ENCODE measurements around the gene PACS2. TPM values are rescaled to one million over a fixed set of nuclear protein-coding genes. Genes with fewer than 3 reads are reported as not detected.

Gene PACS2
- polyA plus RNA-seq, 3 donors from 2014 or later = 2.0 to 3.3 (median 2.7) TPM

- Mint-ChIP-seq H3K27ac (no peak overlapping the region), H3K36me3 (peaks cover 0 to 4% (median 0%) of the 10 kb centered on the region in 3 donors), H3K27me3 (ENCODE audit: low read depth in 3 of 3) (peaks cover 0 to under 1% (median 0%) of the 10 kb centered on the region in 3 donors), H3K4me1 (peaks cover 5 to 11% of the 10 kb centered on the region in 2 donors), H3K9me3 (no peaks in the 10 kb centered on the region), H3K4me3 (no peak overlapping the region)
- no peak for DNase-seq
These were observed 68.7 kb downstream of the PACS2 start for GRCh38 chr14:105383083-105383730.

- DNase-seq = no peak
- peaks cover 2% of the 10 kb centered on the region in 2 donors for H3K4me1 Mint-ChIP-seq
- no peak overlapping the region for H3K27ac Mint-ChIP-seq
- H3K4me3 Mint-ChIP-seq = no peak overlapping the region
- H3K9me3 Mint-ChIP-seq = no peaks in the 10 kb centered on the region
- no peaks in the 10 kb centered on the region for H3K27me3 Mint-ChIP-seq (ENCODE audit: low read depth in 3 of 3)
- H3K36me3 Mint-ChIP-seq = peaks cover 0 to 4% (median 0%) of the 10 kb centered on the region in 3 donors
These were observed 69.6 kb downstream of the PACS2 start for GRCh38 chr14:105384041-105384557.

- DNase-seq = no peak
- Mint-ChIP-seq H3K4me3 (no peak overlapping the region), H3K9me3 (no peaks in the 10 kb centered on the region), H3K4me1 (peaks cover 0 to 2% of the 10 kb centered on the region in 2 donors), H3K27me3 (ENCODE audit: low read depth in 3 of 3) (no peaks in the 10 kb centered on the region), H3K36me3 (peaks cover 0 to 4% (median 0%) of the 10 kb centered on the region in 3 donors), H3K27ac (no peak overlapping the region)
These were observed 70.2 kb downstream of the PACS2 start for GRCh38 chr14:105384605-105385321.

- Mint-ChIP-seq H3K4me1 (peaks cover 5% of the 10 kb centered on the region in 2 donors), H3K4me3 (no peak overlapping the region), H3K27ac (no peak overlapping the region), H3K27me3 (ENCODE audit: low read depth in 3 of 3) (no peaks in the 10 kb centered on the region), H3K36me3 (peaks cover 0 to 4% (median 0%) of the 10 kb centered on the region in 3 donors), H3K9me3 (no peaks in the 10 kb centered on the region)
- no peak for DNase-seq
These were observed 70.7 kb downstream of the PACS2 start for GRCh38 chr14:105385322-105385637.

GRCh38 chr14:105385698-105386365 is 71.3 kb downstream of the PACS2 start:
- no peak for DNase-seq
- peaks cover 7% of the 10 kb centered on the region in 2 donors for H3K4me1 Mint-ChIP-seq
- H3K9me3 Mint-ChIP-seq = no peaks in the 10 kb centered on the region
- H3K27ac Mint-ChIP-seq = no peak overlapping the region
- no peak overlapping the region for H3K4me3 Mint-ChIP-seq
- peaks cover 0 to 4% (median 0%) of the 10 kb centered on the region in 3 donors for H3K36me3 Mint-ChIP-seq
- no peaks in the 10 kb centered on the region for H3K27me3 Mint-ChIP-seq (ENCODE audit: low read depth in 3 of 3)

GRCh38 chr14:105386581-105387529 is 72.3 kb downstream of the PACS2 start:
- no peak overlapping the region for H3K4me3 Mint-ChIP-seq
- H3K36me3 Mint-ChIP-seq = peaks cover 0 to 4% (median 0%) of the 10 kb centered on the region in 3 donors
- H3K4me1 Mint-ChIP-seq = peaks cover 7% of the 10 kb centered on the region in 2 donors
- no peaks in the 10 kb centered on the region for H3K9me3 Mint-ChIP-seq
- no peak overlapping the region for H3K27ac Mint-ChIP-seq
- H3K27me3 Mint-ChIP-seq (ENCODE audit: low read depth in 3 of 3) = no peaks in the 10 kb centered on the region
- DNase-seq = no peak

- H3K27me3 Mint-ChIP-seq (ENCODE audit: low read depth in 3 of 3) = peaks cover 0 to under 1% (median 0%) of the 10 kb centered on the region in 3 donors
- H3K36me3 Mint-ChIP-seq = peaks cover 0 to 4% (median 0%) of the 10 kb centered on the region in 3 donors
- no peak overlapping the region for H3K4me3 Mint-ChIP-seq
- no peak for DNase-seq
- H3K27ac Mint-ChIP-seq = no peak overlapping the region
- peaks cover 7% of the 10 kb centered on the region in 2 donors for H3K4me1 Mint-ChIP-seq
- no peaks in the 10 kb centered on the region for H3K9me3 Mint-ChIP-seq
These were observed 73.0 kb downstream of the PACS2 start for GRCh38 chr14:105387530-105387922.

- peaks cover 7% of the 10 kb centered on the region in 2 donors for H3K4me1 Mint-ChIP-seq
- DNase-seq = no peak
- peaks cover 0 to 1% (median 0%) of the 10 kb centered on the region in 3 donors for H3K27me3 Mint-ChIP-seq (ENCODE audit: low read depth in 3 of 3)
- no peak overlapping the region for H3K4me3 Mint-ChIP-seq
- H3K27ac Mint-ChIP-seq = peak overlapping the region in 1 of 6 donors; percentile 40
- peaks cover 0 to 4% (median 0%) of the 10 kb centered on the region in 3 donors for H3K36me3 Mint-ChIP-seq
- no peaks in the 10 kb centered on the region for H3K9me3 Mint-ChIP-seq
These were observed 73.8 kb downstream of the PACS2 start for GRCh38 chr14:105388110-105388951.

- Mint-ChIP-seq H3K4me1 (peaks cover 7% of the 10 kb centered on the region in 2 donors), H3K4me3 (no peak overlapping the region)
- DNase-seq = no peak
These were observed 74.4 kb downstream of the PACS2 start for GRCh38 chr14:105388976-105389375.

GRCh38 chr14:105389534-105389933 is 75.0 kb downstream of the PACS2 start:
- DNase-seq = no peak

More at GRCh38 chr14:105388976-105389375, 74.4 kb downstream of the PACS2 start:
- peaks cover 0 to 1% (median 0%) of the 10 kb centered on the region in 3 donors for H3K27me3 Mint-ChIP-seq (ENCODE audit: low read depth in 3 of 3)
- no peaks in the 10 kb centered on the region for H3K9me3 Mint-ChIP-seq
- H3K36me3 Mint-ChIP-seq = no peaks in the 10 kb centered on the region
- H3K27ac Mint-ChIP-seq = no peak overlapping the region

GRCh38 chr14:105389976-105390848 is 75.7 kb downstream of the PACS2 start:
- H3K27me3 Mint-ChIP-seq (ENCODE audit: low read depth in 3 of 3) = peaks cover 0 to 1% (median 0%) of the 10 kb centered on the region in 3 donors
- peaks cover 10 to 15% of the 10 kb centered on the region in 2 donors for H3K4me1 Mint-ChIP-seq
- H3K9me3 Mint-ChIP-seq = no peaks in the 10 kb centered on the region
- H3K36me3 Mint-ChIP-seq = no peaks in the 10 kb centered on the region
- no peak for DNase-seq
- peak overlapping the region in 1 of 6 donors; percentile 46 for H3K27ac Mint-ChIP-seq
- no peak overlapping the region for H3K4me3 Mint-ChIP-seq

More at GRCh38 chr14:105389534-105389933, 75.0 kb downstream of the PACS2 start:
- Mint-ChIP-seq H3K27ac (no peak overlapping the region), H3K4me1 (peaks cover 8 to 9% of the 10 kb centered on the region in 2 donors), H3K9me3 (no peaks in the 10 kb centered on the region), H3K27me3 (ENCODE audit: low read depth in 3 of 3) (peaks cover 0 to 1% (median 0%) of the 10 kb centered on the region in 3 donors), H3K4me3 (no peak overlapping the region), H3K36me3 (no peaks in the 10 kb centered on the region)
